IPS DF 6.9 (cell line): ENCODE data around the gene NKX1-1.

Source experiments
- DNase-seq: peaks from one replicate; pipeline ENCODE4 v3.0.0-alpha.2; 2013; ENCODE audit warnings: low read depth, low spot score
- H3K27ac ChIP-seq: one replicate; pipeline ENCODE4 v1.5.1; 2013; ENCODE audit warnings: low read length, control low read depth
- H3K27me3 ChIP-seq: 2 replicates; pipeline ENCODE4 v1.6.1; 2013; ENCODE audit warnings: mild to moderate bottlenecking, low read length; ENCODE audit not compliant: control insufficient read depth, insufficient read depth
- H3K36me3 ChIP-seq: 2 replicates; pipeline ENCODE4 v1.6.1; 2013; ENCODE audit warnings: low read length; ENCODE audit not compliant: control insufficient read depth, insufficient read depth
- H3K4me1 ChIP-seq: 2 replicates; pipeline ENCODE4 v1.6.1; 2013; ENCODE audit warnings: low read length; ENCODE audit not compliant: control insufficient read depth, insufficient read depth
- H3K4me3 ChIP-seq: 2 replicates; pipeline ENCODE4 v1.5.1; 2013; ENCODE audit warnings: mild to moderate bottlenecking, low read length
- H3K9me3 ChIP-seq: 2 replicates; pipeline ENCODE4 v1.6.1; 2013; ENCODE audit warnings: low read length, inconsistent platforms; ENCODE audit not compliant: control insufficient read depth, insufficient read depth
- WGBS: extraction: QIAGEN DNeasy Blood & Tissue Kit; methylation state at CpG from one replicate; pipeline ENCODE4 v1.1.7; 2013; ENCODE audit warnings: mixed read lengths, missing lambda C conversion rate; ENCODE audit not compliant: insufficient read length, insufficient coverage; 5-methylcytosine and 5-hydroxymethylcytosine counted together

NKX1-1 gene

DNA sequence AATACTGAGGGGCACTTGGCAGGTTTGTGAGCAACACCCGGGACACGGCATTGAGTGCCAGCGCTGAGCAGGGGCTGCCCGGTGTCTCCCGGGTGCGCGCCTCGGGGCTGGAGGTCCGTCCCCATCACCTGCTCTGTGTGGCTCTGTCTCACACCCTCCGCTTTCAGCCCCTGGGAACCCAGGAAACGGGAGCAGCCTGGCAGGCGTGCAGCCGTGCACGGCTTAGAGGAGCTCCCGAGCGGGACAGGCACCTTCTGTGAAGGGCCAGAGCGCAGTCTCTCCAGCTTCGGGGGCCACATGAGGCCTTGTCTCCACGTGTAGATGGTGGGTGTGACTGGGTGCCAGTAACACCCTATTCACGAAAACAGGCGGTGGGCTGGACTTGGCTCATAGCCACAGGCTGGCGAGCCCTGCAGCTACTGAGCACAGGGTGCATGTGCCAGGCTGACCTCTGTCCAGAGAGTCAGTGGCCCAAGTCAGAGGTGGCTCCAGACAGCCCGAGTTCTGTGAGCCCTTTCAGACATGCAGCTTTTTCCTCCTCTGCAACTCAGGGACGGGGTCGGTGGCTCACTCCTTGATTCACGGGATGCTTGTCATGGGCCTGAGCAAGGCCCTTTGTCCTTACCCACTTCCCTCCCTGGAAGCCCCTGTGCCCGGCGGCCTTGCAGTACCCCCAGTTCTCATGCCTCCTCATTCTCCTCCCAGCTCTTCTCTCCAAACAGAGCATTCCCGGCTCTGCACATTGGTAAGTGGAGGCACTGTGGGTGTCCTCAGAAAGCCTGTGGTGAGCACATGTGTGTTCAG lies 35.7 kb downstream of the NKX1-1 start:
- no peak overlapping the region for H3K4me3 ChIP-seq
- H3K9me3 ChIP-seq, result no peaks in the 10 kb centered on the region
- no peaks in the 10 kb centered on the region for H3K4me1 ChIP-seq
- no peak for DNase-seq
- H3K36me3 ChIP-seq, result peaks cover 11% of the 10 kb centered on the region; the same call in 1 of the 2 replicates
- no peak overlapping the region for H3K27ac ChIP-seq
- no CpG with 5 or more reads among the region's 29 CpGs for WGBS
- no peaks in the 10 kb centered on the region for H3K27me3 ChIP-seq

DNA sequence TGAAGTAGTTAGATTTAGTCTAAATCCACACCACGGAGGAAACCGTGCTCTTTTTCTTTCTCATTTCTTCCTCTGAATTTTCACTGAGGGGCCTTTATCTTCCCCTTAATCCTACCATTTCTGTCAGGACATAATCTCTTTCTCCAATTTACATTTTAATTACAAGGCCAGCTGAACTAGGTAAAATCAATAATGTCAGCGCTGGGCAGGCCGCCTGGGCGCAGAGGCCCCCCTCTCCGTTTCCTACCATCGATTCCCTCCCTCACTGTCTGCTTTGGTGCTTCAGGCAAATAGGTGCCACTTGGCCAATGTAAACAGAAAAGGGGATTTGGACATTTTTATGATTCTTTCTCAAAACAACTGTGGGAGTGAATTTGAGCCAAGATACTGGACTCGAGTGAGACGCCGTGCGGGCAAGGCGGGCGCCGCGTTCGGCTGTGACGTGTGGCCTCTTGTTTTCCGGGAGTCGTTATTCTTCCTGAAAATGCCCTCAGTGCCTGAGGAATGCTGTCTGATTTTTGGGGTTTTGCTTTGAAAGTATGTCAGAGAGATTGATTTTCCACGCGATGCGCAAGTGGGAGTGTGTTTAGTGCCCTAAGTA lies 36.7 kb downstream of the NKX1-1 start:
- WGBS, result no CpG with 5 or more reads among the region's 22 CpGs
- DNase-seq, result no peak
- H3K9me3 ChIP-seq, result no peaks in the 10 kb centered on the region
- no peak overlapping the region for H3K4me3 ChIP-seq
- no peak overlapping the region for H3K27ac ChIP-seq
- no peaks in the 10 kb centered on the region for H3K4me1 ChIP-seq
- no peaks in the 10 kb centered on the region for H3K27me3 ChIP-seq
- peaks cover 11% of the 10 kb centered on the region; the same call in 1 of the 2 replicates for H3K36me3 ChIP-seq

DNA sequence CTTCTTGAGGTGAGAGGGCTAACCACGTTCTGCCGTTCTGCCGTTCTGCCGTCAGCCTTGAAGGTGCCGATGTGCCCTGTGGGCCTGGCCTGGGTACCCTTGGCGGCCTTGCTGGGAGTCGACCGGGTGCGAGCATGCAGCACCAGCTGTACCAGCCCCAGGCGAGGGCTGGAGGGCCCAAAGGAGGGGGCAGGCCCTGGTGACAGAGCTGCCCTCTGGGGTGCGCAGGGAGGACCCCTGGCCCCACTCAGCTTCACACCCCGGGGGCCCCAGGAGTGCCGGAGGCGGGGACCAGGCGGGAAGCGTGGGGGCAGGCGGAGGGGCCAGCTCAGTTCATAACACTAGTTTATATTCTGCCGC lies 37.2 kb downstream of the NKX1-1 start:
- WGBS, result no CpG with 5 or more reads among the region's 18 CpGs
- peaks cover 11% of the 10 kb centered on the region; the same call in 1 of the 2 replicates for H3K36me3 ChIP-seq
- no peak overlapping the region for H3K4me3 ChIP-seq
- no peaks in the 10 kb centered on the region for H3K4me1 ChIP-seq
- no peak for DNase-seq
- no peaks in the 10 kb centered on the region for H3K9me3 ChIP-seq
- H3K27ac ChIP-seq, result no peak overlapping the region
- no peaks in the 10 kb centered on the region for H3K27me3 ChIP-seq

DNA sequence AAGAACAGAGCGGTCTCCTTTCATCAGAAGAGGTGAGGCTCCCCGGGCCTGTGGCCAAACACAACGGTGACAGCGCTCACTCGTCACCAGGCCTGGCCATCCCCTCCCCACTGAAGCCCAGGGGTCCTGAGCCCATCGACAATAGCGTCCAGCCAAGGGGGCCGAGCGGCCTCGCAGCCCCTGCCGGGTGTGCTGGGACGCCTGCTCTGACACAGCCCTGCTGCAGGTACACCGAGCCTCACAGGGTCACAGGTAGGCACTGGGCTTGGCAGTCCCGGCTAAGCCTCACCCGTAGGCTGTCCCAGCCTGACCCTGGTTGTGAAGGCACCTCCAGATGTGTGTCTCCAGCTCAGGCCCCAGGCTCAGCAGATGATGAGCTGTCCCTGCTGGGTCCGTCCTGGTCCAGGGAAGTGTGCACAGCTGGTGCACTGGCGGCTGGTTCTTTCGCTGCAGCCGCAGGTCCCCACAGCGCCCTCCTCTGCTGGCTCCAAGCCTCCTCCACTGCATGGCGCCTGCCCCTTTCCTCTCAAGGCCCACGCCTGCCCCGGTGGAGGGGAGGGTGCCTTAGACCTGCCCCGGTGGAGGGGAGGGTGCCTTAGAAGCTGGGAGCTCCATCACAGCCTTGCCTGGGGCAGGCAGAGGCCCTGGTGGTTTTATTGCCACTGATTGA lies 37.7 kb downstream of the NKX1-1 start:
- no peak overlapping the region for H3K27ac ChIP-seq
- no peaks in the 10 kb centered on the region for H3K4me1 ChIP-seq
- H3K4me3 ChIP-seq, result no peak overlapping the region
- H3K9me3 ChIP-seq, result no peaks in the 10 kb centered on the region
- no peak for DNase-seq
- no peaks in the 10 kb centered on the region for H3K27me3 ChIP-seq
- WGBS, result no CpG with 5 or more reads among the region's 24 CpGs
- H3K36me3 ChIP-seq, result peaks cover 11% of the 10 kb centered on the region; the same call in 1 of the 2 replicates

DNA sequence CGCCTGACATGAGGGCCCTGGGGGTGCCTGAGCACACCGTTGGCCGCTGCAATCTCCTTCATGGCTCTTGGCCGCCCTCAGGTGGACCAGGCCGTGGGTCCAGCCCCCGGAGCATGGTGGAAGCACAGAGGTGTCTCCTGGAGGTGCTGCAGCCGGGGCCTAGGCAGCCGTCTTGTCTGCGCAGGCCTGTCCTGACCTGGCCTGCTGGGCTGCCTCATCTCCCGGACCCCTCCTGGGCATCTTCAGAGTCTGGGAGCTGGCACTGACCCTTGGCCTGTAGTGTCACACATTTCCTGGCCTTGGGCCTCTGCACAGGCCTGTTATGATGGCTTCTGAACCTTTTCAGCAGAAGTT lies 38.3 kb downstream of the NKX1-1 start:
- Histone ChIP-seq H3K27ac (no peak overlapping the region), H3K9me3 (no peaks in the 10 kb centered on the region), H3K4me3 (no peak overlapping the region), H3K36me3 (peaks cover 11% of the 10 kb centered on the region; the same call in 1 of the 2 replicates), H3K27me3 (no peaks in the 10 kb centered on the region), H3K4me1 (no peaks in the 10 kb centered on the region)
- no peak for DNase-seq
- WGBS, result no CpG with 5 or more reads among the region's 10 CpGs

DNA sequence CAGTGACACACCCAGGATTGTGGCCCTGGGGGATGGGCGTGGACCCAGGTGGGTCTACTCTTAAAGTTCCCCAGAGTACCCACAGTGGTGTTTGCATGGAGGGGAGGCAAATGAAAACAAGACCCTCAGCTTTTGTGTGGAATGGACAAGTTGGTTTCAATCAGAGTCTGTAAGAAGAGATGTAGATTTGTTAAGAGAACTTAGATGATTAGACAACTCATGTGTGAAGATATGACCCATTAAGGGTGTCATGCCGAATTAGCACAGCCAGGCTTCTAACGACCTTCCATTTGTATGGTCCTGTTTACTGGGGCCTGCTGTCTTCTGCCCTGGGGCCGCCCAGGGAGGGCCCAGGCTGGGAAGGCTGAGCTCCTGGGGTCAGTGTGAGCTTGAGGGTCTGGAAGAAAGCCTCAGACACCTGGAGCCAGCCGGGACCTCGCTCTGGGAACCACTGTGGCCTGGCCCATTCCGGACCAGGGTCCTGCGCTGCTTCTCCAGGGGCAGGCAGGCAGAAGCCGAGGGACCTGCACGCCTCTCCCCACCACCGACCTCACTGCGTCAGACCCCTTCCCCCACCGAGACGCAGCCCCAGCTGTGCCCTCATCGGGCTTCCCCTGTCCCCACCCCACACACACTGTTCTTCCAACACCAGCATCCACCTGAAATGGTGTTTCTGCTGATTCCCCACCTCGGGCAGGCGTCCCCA lies 38.9 kb downstream of the NKX1-1 start:
- Histone ChIP-seq H3K4me3 (no peak overlapping the region), H3K27ac (no peak overlapping the region), H3K4me1 (no peaks in the 10 kb centered on the region), H3K36me3 (peaks cover 8% of the 10 kb centered on the region; the same call in 1 of the 2 replicates), H3K27me3 (no peaks in the 10 kb centered on the region), H3K9me3 (no peaks in the 10 kb centered on the region)
- no CpG with 5 or more reads among the region's 17 CpGs for WGBS
- no peak for DNase-seq

DNA sequence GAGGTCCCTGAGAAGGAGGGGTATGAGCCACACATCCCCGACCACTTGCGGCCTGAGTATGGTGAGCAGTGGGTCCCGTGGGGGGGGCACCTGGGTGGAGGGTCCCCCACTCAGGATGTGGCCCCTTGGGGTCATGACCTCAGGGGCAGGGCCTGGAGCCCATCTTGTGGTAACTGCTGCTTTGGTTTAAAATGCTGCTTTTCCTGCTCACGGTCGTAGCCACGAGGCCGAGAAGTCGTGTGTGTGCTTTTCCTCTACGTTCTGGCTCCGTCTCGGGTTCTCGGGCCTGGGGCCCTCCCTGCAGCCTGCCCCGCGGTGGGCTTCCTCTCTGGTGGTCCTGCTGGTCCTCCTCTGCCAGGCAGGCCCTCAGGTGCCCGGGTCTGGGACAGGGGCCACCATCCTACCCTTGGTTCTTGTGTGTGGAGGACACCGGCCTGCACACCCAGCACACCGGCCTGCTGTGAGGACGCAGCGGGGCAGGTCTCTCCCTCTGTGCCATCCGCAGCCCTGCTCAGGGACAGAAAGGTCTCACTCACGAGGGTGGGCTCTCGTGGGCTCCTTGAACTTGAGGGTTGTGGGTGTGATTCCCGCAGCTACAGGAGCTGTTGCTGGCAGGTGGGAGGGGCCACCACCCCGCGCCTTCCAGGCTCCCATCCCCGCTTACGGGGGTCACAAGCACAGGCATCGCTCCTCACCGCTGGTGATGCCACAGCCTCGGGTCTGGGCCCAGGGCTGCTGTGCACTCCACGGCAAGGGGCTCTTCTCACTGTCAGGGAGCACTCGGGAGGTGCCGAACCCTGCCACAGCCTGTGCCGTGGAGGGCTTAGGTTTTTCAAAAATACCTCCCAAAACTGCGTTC lies 39.6 kb downstream of the NKX1-1 start:
- Histone ChIP-seq H3K4me3 (no peak overlapping the region), H3K4me1 (no peaks in the 10 kb centered on the region), H3K27me3 (no peaks in the 10 kb centered on the region), H3K9me3 (no peaks in the 10 kb centered on the region), H3K27ac (no peak overlapping the region), H3K36me3 (peaks cover 8% of the 10 kb centered on the region; the same call in 1 of the 2 replicates)
- no CpG with 5 or more reads among the region's 35 CpGs for WGBS
- DNase-seq, result no peak

DNA sequence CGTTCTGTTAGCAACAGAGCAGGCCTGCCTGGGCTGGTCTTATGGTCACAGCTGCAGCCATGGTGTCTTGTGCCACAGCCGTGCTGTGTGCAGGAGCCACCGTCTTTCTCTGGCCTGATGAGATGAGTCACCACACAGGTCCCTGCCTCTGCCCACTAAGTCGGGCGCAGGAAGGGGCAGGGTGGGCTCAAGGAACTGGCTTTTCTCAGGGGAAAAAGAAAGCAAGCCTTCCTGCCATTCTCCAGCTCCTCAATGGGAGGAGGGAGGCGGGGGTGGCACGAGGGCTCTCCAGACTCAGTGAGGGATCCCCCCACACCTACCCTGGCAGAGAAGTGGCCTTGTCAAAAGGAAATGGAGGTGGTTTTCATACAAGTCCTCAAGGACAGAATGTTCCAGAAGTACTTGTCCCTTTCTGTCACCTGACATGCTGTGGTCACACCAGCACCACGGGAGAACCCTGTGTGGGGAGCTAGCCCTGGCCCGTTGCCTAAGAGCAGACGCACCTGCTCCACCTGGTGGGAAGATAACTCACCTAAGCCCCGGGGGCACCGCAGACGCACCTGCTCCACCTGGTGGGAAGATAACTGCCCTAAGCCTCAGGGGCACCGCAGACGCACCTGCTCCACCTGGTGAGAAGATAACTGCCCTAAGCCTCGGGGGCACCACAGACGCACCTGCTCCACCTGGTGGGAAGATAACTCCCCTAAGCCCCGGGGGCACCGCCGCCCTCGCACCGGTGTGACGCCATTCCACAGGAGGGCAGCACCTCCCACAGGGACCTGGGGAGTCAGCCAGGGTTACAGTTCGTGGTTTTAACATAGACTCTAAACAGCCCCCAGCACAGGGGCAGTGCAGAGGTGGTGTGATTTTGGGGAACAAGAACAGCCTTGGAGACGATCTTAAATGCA lies 40.7 kb downstream of the NKX1-1 start:
- no peak for DNase-seq
- no peak overlapping the region for H3K4me3 ChIP-seq
- H3K27me3 ChIP-seq, result no peaks in the 10 kb centered on the region
- no peaks in the 10 kb centered on the region for H3K4me1 ChIP-seq
- no CpG with 5 or more reads among the region's 25 CpGs for WGBS
- H3K36me3 ChIP-seq, result peaks cover 8% of the 10 kb centered on the region; the same call in 1 of the 2 replicates
- H3K27ac ChIP-seq, result no peak overlapping the region
- no peaks in the 10 kb centered on the region for H3K9me3 ChIP-seq

DNA sequence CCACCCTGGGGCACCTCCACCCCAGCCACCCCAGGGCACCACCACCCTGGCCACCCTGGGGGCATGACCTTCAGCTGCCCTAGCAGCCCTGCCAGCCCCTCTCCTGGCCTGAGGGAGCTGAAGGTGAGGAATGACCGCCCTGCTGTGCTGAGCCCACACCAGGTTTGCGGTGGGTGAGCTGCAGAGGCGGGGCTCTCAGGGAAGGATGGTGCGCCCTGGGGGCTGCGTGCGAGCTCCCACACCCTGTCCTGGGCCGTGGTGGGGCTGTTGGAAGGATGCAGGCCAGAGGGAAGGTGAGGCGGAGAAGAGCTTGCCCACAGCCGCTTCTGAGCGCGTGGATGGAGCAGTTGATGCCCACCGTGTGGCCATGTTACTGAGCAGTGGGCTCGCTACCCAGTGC lies 41.5 kb downstream of the NKX1-1 start:
- H3K4me3 ChIP-seq, result no peak overlapping the region
- no peaks in the 10 kb centered on the region for H3K27me3 ChIP-seq
- no CpG with 5 or more reads among the region's 13 CpGs for WGBS
- peaks cover 8% of the 10 kb centered on the region; the same call in 1 of the 2 replicates for H3K36me3 ChIP-seq
- no peaks in the 10 kb centered on the region for H3K9me3 ChIP-seq
- no peak for DNase-seq
- no peak overlapping the region for H3K27ac ChIP-seq
- H3K4me1 ChIP-seq, result no peaks in the 10 kb centered on the region
